Measurements from ENCODE around the gene GJD2.

The GJD2 gene

GRCh38 chr15:34708422-34708821 lies 46.4 kb downstream of the GJD2 start:
- DNase-seq (ENCODE audit: low spot score), result no peak
- no peak overlapping the region for H3K27ac Mint-ChIP-seq
- H3K4me3 Mint-ChIP-seq, result no peak overlapping the region
- peaks cover 34% of the 10 kb centered on the region for H3K27me3 Mint-ChIP-seq (ENCODE audit: low read depth)
- no peaks in the 10 kb centered on the region for H3K4me1 Mint-ChIP-seq (ENCODE audit: low read depth)
- H3K36me3 Mint-ChIP-seq (ENCODE audit: low read depth), result no peaks in the 10 kb centered on the region
- H3K9me3 Mint-ChIP-seq, result no peaks in the 10 kb centered on the region

- no peak overlapping the region for H3K27ac Mint-ChIP-seq
- H3K4me3 Mint-ChIP-seq, result no peak overlapping the region
- H3K27me3 Mint-ChIP-seq (ENCODE audit: low read depth), result peaks cover 32% of the 10 kb centered on the region
- H3K4me1 Mint-ChIP-seq (ENCODE audit: low read depth), result no peaks in the 10 kb centered on the region
- DNase-seq (ENCODE audit: low spot score), result no peak
- no peaks in the 10 kb centered on the region for H3K36me3 Mint-ChIP-seq (ENCODE audit: low read depth)
- no peaks in the 10 kb centered on the region for H3K9me3 Mint-ChIP-seq
Measured at GRCh38 chr15:34701536-34701935, 53.3 kb downstream of the GJD2 start.

Data from T-helper 2 cell treated with Interferon-gamma antibody and Interleukin-4, amounts not matched to agents 5 μg/mL and 100 μg/mL, for 36 hours (primary cell).